WTC11 (cell line): ENCODE data around the gene TBC1D22A. TPM values are rescaled to one million over a fixed set of nuclear protein-coding genes. Genes with fewer than 3 reads are reported as not detected.

Experiments
- ATAC-seq: fragments of 200-7000 bp; cut with Tn5 transposase; 2 replicates; pipeline ENCODE4 v1.10.0; 2021; ENCODE audit warnings: mild to moderate bottlenecking, moderate library complexity
- CTCF ChIA-PET: fragments of 300-600 bp; sonication (Branson Sonifier 250); formaldehyde crosslinking; loops from one replicate; lab custom pipeline; 2021; ENCODE audit warnings: antibody characterized with exemption; lab: Charles Lee
- POLR2A ChIA-PET: fragments of 350-600 bp; sonication (Branson Sonifier 250); formaldehyde crosslinking; loops from one replicate; lab custom pipeline; 2021; ENCODE audit warnings: antibody characterized with exemption; lab: Charles Lee
- DNase-seq: peaks from one replicate; pipeline ENCODE4 v3.0.0; 2021; ENCODE audit warnings: low spot score
- H3K27ac Mint-ChIP-seq: 2 replicates; pipeline ENCODE4 v1.8.0; 2021; ENCODE audit warnings: mixed read lengths
- H3K27me3 Mint-ChIP-seq: 2 replicates; pipeline ENCODE4 v1.8.0; 2021; ENCODE audit warnings: low read depth, mild to moderate bottlenecking, moderate library complexity, mixed read lengths
- H3K36me3 Mint-ChIP-seq: 2 replicates; pipeline ENCODE4 v1.8.0; 2021; ENCODE audit warnings: mixed read lengths
- H3K4me1 Mint-ChIP-seq: 2 replicates; pipeline ENCODE4 v1.8.0; 2022; ENCODE audit warnings: mixed read lengths
- H3K4me3 Mint-ChIP-seq: 2 replicates; pipeline ENCODE4 v1.8.0; 2021; ENCODE audit warnings: mild to moderate bottlenecking, moderate library complexity, mixed read lengths
- H3K9me3 Mint-ChIP-seq: 2 replicates; pipeline ENCODE4 v1.8.0; 2021; ENCODE audit warnings: mixed read lengths
- ATF1 ChIP-seq: sonication (generic); formaldehyde crosslinking; IDR thresholded peaks from 2 replicates; pipeline ENCODE4 v1.8.1; 2023; ENCODE audit warnings: mild to moderate bottlenecking, moderate library complexity, missing genetic modification reagents
- E2F5 ChIP-seq: sonication (generic); formaldehyde crosslinking; IDR thresholded peaks from 2 replicates; pipeline ENCODE4 v1.8.1; 2022; ENCODE audit warnings: mild to moderate bottlenecking, moderate library complexity, missing genetic modification reagents
- FOXP1 ChIP-seq: sonication (generic); formaldehyde crosslinking; IDR thresholded peaks from 2 replicates; pipeline ENCODE4 v1.8.0; 2022; ENCODE audit warnings: missing genetic modification reagents, mild to moderate bottlenecking, moderate library complexity, borderline replicate concordance
- GABPB1 ChIP-seq: sonication (generic); formaldehyde crosslinking; IDR thresholded peaks from 2 replicates; pipeline ENCODE4 v1.8.1; 2023; ENCODE audit warnings: mild to moderate bottlenecking, missing genetic modification reagents
- GRHL2 ChIP-seq: fragments of 250-450 bp; sonication (Bioruptor Pico); IDR thresholded peaks from 2 replicates; pipeline ENCODE4 v1.8.0; 2022; ENCODE audit warnings: mild to moderate bottlenecking, moderate library complexity; ENCODE audit not compliant: insufficient replicate concordance, severe bottlenecking
- GTF2I ChIP-seq: fragments of 250-450 bp; sonication (Bioruptor Pico); conservative IDR thresholded peaks from 2 replicates; pipeline ENCODE4 v1.4.0; 2021; ENCODE audit warnings: mild to moderate bottlenecking
- HMGA2 ChIP-seq: fragments of 250-450 bp; sonication (Bioruptor Pico); IDR thresholded peaks from 2 replicates; pipeline ENCODE4 v1.4.0; 2021; ENCODE audit warnings: mild to moderate bottlenecking, moderate library complexity
- HMGXB4 ChIP-seq: sonication (generic); formaldehyde crosslinking; IDR thresholded peaks from 2 replicates; pipeline ENCODE4 v1.8.1; 2023; ENCODE audit warnings: mild to moderate bottlenecking, moderate library complexity, missing genetic modification reagents
- IRF1 ChIP-seq: sonication (generic); formaldehyde crosslinking; IDR thresholded peaks from 2 replicates; pipeline ENCODE4 v1.8.0; 2023; ENCODE audit warnings: missing genetic modification reagents
- MXD4 ChIP-seq: fragments of 250-450 bp; sonication (Bioruptor Pico); IDR thresholded peaks from 2 replicates; pipeline ENCODE4 v1.8.0; 2021; ENCODE audit warnings: mild to moderate bottlenecking, moderate library complexity, borderline replicate concordance
- NFATC4 ChIP-seq: fragments of 250-450 bp; sonication (Bioruptor Pico); IDR thresholded peaks from 2 replicates; pipeline ENCODE4 v1.9.0; 2021; ENCODE audit warnings: mild to moderate bottlenecking
- NFYB ChIP-seq: sonication (generic); formaldehyde crosslinking; conservative IDR thresholded peaks from 2 replicates; pipeline ENCODE4 v1.8.0; 2022; ENCODE audit warnings: low read depth, missing genetic modification reagents
- NR1H2 ChIP-seq: sonication (generic); formaldehyde crosslinking; IDR thresholded peaks from 2 replicates; pipeline ENCODE4 v1.9.0; 2021; ENCODE audit warnings: mild to moderate bottlenecking, moderate library complexity, missing genetic modification reagents
- PRDM15 ChIP-seq: sonication (generic); formaldehyde crosslinking; IDR thresholded peaks from 2 replicates; pipeline ENCODE4 v1.8.0; 2022; ENCODE audit warnings: missing genetic modification reagents
- SOX15 ChIP-seq: fragments of 250-450 bp; sonication (Bioruptor Pico); IDR thresholded peaks from 2 replicates; pipeline ENCODE4 v1.9.0; 2021; ENCODE audit warnings: mild to moderate bottlenecking
- ZNF317 ChIP-seq: sonication (generic); formaldehyde crosslinking; IDR thresholded peaks from 2 replicates; pipeline ENCODE4 v1.8.1; 2023; ENCODE audit warnings: low read depth, mild to moderate bottlenecking, moderate library complexity, missing genetic modification reagents, borderline replicate concordance
- ZNF396 ChIP-seq: fragments of 250-450 bp; sonication (Bioruptor Pico); IDR thresholded peaks from 2 replicates; pipeline ENCODE4 v1.8.0; 2021; ENCODE audit warnings: mild to moderate bottlenecking, moderate library complexity, borderline replicate concordance
- ZNF671 ChIP-seq: fragments of 250-450 bp; sonication (Bioruptor Pico); IDR thresholded peaks from 2 replicates; pipeline ENCODE4 v1.8.0; 2021; ENCODE audit warnings: mild to moderate bottlenecking
- total RNA-seq: library from RNA; stranded (reverse); gene quantifications from 3 replicates; pipeline ENCODE4 v1.2.3, GENCODE V29; 2021
- TF ChIP-seq, protein P1 (sequence below): sonication (generic); formaldehyde crosslinking; IDR thresholded peaks from 2 replicates; pipeline ENCODE4 v1.8.1; 2022; ENCODE audit warnings: missing genetic modification reagents, borderline replicate concordance
- TF ChIP-seq, protein P2 (sequence below): sonication (generic); formaldehyde crosslinking; IDR thresholded peaks from 2 replicates; pipeline ENCODE4 v1.8.0; 2022; ENCODE audit warnings: mild to moderate bottlenecking, missing genetic modification reagents
- TF ChIP-seq, protein P3 (sequence below): sonication (generic); formaldehyde crosslinking; IDR thresholded peaks from 2 replicates; pipeline ENCODE4 v1.8.1; 2023; ENCODE audit warnings: mild to moderate bottlenecking, missing genetic modification reagents

TBC1D22A gene
- total RNA-seq, 1 experiment from 2014 or later: 18.1 TPM

DNA sequence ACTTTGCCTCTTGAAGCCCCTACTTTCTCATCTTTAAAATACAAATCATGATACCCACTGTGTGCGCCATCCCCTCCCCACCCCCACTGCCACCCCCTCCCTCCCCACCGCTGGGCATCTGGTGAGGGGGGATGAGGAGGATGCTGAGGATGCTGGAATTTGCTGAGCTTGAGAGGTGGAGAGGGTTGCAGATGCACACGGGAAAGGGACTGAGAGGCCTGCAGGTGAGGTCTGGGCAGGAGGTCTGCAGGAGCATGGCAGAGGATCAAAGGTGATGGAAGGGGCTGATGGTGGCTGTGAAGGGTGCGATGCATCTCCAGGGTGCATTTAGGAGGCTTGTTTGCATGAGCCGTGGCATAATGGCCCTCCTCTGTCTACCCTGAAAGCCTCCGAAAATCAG, 7.6 kb upstream of the TBC1D22A start:
- no peaks in the 10 kb centered on the region; the same call in 1 of the 2 replicates for H3K27me3 Mint-ChIP-seq
- TF ChIP-seq SOX15 (CRISPR knock-in tag): no peak
- TF ChIP-seq ZNF317: no peak
- TF ChIP-seq IRF1 (CRISPR knock-in tag): no peak
- no peak for TF ChIP-seq E2F5 (CRISPR knock-in tag)
- TF ChIP-seq, protein P1, sequence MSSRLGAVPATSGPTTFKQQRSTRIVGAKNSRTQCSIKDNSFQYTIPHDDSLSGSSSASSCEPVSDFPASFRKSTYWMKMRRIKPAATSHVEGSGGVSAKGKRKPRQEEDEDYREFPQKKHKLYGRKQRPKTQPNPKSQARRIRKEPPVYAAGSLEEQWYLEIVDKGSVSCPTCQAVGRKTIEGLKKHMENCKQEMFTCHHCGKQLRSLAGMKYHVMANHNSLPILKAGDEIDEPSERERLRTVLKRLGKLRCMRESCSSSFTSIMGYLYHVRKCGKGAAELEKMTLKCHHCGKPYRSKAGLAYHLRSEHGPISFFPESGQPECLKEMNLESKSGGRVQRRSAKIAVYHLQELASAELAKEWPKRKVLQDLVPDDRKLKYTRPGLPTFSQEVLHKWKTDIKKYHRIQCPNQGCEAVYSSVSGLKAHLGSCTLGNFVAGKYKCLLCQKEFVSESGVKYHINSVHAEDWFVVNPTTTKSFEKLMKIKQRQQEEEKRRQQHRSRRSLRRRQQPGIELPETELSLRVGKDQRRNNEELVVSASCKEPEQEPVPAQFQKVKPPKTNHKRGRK (CRISPR knock-in tag): no peak
- TF ChIP-seq NR1H2 (CRISPR knock-in tag): no peak
- no peak for TF ChIP-seq MXD4 (CRISPR knock-in tag)
- no peak for TF ChIP-seq ZNF671 (CRISPR knock-in tag)
- no peak for TF ChIP-seq NFYB (CRISPR knock-in tag)
- no peak for TF ChIP-seq GTF2I (CRISPR knock-in tag)
- TF ChIP-seq, all 79 proteins: peak for 0
- ATAC-seq (no peak), DNase-seq (no peak)
- peaks cover 26% of the 10 kb centered on the region for H3K36me3 Mint-ChIP-seq
- CTCF ChIA-PET: no interaction called here
- H3K4me1 Mint-ChIP-seq: no peaks in the 10 kb centered on the region; the same call in 1 of the 2 replicates
- H3K9me3 Mint-ChIP-seq: peaks cover 27% of the 10 kb centered on the region
- H3K4me3 Mint-ChIP-seq: no peak overlapping the region
- POLR2A ChIA-PET: no interaction called here
- no peak overlapping the region for H3K27ac Mint-ChIP-seq

GRCh38 chr22:46755525-46755924, 6.9 kb upstream of the TBC1D22A start:
- ChIA-PET POLR2A (no interaction called here), CTCF (no interaction called here)
- Mint-ChIP-seq H3K27ac (no peak overlapping the region), H3K9me3 (peaks cover 27% of the 10 kb centered on the region), H3K4me3 (no peak overlapping the region), H3K36me3 (peaks cover 26% of the 10 kb centered on the region), H3K4me1 (no peaks in the 10 kb centered on the region; the same call in 1 of the 2 replicates), H3K27me3 (no peaks in the 10 kb centered on the region; the same call in 1 of the 2 replicates)
- DNase-seq: no peak
- ATAC-seq: no peak
- TF ChIP-seq, protein P2, sequence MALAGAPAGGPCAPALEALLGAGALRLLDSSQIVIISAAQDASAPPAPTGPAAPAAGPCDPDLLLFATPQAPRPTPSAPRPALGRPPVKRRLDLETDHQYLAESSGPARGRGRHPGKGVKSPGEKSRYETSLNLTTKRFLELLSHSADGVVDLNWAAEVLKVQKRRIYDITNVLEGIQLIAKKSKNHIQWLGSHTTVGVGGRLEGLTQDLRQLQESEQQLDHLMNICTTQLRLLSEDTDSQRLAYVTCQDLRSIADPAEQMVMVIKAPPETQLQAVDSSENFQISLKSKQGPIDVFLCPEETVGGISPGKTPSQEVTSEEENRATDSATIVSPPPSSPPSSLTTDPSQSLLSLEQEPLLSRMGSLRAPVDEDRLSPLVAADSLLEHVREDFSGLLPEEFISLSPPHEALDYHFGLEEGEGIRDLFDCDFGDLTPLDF: no peak
- TF ChIP-seq ATF1 (CRISPR knock-in tag) (no peak), SOX15 (CRISPR knock-in tag) (no peak), PRDM15 (CRISPR knock-in tag) (no peak), E2F5 (CRISPR knock-in tag) (no peak), GRHL2 (no peak), NR1H2 (CRISPR knock-in tag) (no peak), GABPB1 (CRISPR knock-in tag) (no peak), NFATC4 (CRISPR knock-in tag) (no peak), HMGXB4 (CRISPR knock-in tag) (no peak), HMGA2 (CRISPR knock-in tag) (no peak), ZNF396 (CRISPR knock-in tag) (no peak), FOXP1 (no peak)
- TF ChIP-seq, protein P3, sequence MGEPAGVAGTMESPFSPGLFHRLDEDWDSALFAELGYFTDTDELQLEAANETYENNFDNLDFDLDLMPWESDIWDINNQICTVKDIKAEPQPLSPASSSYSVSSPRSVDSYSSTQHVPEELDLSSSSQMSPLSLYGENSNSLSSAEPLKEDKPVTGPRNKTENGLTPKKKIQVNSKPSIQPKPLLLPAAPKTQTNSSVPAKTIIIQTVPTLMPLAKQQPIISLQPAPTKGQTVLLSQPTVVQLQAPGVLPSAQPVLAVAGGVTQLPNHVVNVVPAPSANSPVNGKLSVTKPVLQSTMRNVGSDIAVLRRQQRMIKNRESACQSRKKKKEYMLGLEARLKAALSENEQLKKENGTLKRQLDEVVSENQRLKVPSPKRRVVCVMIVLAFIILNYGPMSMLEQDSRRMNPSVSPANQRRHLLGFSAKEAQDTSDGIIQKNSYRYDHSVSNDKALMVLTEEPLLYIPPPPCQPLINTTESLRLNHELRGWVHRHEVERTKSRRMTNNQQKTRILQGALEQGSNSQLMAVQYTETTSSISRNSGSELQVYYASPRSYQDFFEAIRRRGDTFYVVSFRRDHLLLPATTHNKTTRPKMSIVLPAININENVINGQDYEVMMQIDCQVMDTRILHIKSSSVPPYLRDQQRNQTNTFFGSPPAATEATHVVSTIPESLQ: no peak
